ENCODE data around the gene TLR6.

DNA sequence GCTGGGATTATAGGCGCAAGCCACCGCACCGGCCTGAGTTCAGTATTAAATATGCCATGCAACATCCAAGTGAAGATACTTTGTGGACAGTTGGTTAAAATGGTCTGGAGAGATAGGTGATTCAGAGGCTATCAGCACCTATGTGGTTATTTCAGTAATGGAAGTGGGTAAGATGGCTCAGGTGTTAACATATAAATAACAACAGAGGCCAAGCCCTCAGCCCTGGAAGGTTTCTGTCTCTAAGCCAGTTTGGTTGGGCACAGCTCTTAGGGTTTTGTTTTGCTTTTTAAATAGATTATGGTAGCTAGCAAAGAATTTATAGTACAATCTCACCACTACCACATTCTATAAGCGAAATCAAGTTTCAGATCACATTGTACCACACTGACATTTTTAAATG is 27.6 kb upstream of the TLR6 start:
- no peak for TF ChIP-seq CEBPB (IDR thresholded peaks at IDR 0.05; ENCODE audit: borderline replicate concordance in 1 of 2, low read depth in 2 of 2, low read length in 2 of 2)
- no peak for TF ChIP-seq CHD1 (IDR thresholded peaks at IDR 0.05; ENCODE audit: low read depth, low read length)
- TF ChIP-seq, protein P1, sequence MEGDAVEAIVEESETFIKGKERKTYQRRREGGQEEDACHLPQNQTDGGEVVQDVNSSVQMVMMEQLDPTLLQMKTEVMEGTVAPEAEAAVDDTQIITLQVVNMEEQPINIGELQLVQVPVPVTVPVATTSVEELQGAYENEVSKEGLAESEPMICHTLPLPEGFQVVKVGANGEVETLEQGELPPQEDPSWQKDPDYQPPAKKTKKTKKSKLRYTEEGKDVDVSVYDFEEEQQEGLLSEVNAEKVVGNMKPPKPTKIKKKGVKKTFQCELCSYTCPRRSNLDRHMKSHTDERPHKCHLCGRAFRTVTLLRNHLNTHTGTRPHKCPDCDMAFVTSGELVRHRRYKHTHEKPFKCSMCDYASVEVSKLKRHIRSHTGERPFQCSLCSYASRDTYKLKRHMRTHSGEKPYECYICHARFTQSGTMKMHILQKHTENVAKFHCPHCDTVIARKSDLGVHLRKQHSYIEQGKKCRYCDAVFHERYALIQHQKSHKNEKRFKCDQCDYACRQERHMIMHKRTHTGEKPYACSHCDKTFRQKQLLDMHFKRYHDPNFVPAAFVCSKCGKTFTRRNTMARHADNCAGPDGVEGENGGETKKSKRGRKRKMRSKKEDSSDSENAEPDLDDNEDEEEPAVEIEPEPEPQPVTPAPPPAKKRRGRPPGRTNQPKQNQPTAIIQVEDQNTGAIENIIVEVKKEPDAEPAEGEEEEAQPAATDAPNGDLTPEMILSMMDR (IDR thresholded peaks at IDR 0.05 in 2 of 3, conservative IDR thresholded peaks at IDR 0.05 in 1 of 3; ENCODE audit: control insufficient read depth in 2 of 3, extremely low read depth in 1 of 3, insufficient read depth in 1 of 3, low read depth in 3 of 3, low read length in 3 of 3), result no peak
- TF ChIP-seq, protein P2, sequence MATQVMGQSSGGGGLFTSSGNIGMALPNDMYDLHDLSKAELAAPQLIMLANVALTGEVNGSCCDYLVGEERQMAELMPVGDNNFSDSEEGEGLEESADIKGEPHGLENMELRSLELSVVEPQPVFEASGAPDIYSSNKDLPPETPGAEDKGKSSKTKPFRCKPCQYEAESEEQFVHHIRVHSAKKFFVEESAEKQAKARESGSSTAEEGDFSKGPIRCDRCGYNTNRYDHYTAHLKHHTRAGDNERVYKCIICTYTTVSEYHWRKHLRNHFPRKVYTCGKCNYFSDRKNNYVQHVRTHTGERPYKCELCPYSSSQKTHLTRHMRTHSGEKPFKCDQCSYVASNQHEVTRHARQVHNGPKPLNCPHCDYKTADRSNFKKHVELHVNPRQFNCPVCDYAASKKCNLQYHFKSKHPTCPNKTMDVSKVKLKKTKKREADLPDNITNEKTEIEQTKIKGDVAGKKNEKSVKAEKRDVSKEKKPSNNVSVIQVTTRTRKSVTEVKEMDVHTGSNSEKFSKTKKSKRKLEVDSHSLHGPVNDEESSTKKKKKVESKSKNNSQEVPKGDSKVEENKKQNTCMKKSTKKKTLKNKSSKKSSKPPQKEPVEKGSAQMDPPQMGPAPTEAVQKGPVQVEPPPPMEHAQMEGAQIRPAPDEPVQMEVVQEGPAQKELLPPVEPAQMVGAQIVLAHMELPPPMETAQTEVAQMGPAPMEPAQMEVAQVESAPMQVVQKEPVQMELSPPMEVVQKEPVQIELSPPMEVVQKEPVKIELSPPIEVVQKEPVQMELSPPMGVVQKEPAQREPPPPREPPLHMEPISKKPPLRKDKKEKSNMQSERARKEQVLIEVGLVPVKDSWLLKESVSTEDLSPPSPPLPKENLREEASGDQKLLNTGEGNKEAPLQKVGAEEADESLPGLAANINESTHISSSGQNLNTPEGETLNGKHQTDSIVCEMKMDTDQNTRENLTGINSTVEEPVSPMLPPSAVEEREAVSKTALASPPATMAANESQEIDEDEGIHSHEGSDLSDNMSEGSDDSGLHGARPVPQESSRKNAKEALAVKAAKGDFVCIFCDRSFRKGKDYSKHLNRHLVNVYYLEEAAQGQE (IDR thresholded peaks at IDR 0.05; ENCODE audit: low read depth, low read length), result no peak
- TF ChIP-seq SUZ12 (IDR thresholded peaks at IDR 0.05; ENCODE audit: unreplicated experiment), result no peak
- no peak for TF ChIP-seq SP1 (IDR thresholded peaks at IDR 0.05; ENCODE audit: low read depth, low read length)
- TF ChIP-seq ZNF274 (IDR thresholded peaks at IDR 0.05; ENCODE audit: insufficient read depth, insufficient read length), result no peak
- TF ChIP-seq ATF7 (IDR thresholded peaks at IDR 0.05; ENCODE audit: low read depth), result no peak
- no peak for TF ChIP-seq EZH2 (IDR thresholded peaks at IDR 0.05; ENCODE audit: borderline replicate concordance, control insufficient read depth, low read depth, low read length)
- TF ChIP-seq, protein P3, sequence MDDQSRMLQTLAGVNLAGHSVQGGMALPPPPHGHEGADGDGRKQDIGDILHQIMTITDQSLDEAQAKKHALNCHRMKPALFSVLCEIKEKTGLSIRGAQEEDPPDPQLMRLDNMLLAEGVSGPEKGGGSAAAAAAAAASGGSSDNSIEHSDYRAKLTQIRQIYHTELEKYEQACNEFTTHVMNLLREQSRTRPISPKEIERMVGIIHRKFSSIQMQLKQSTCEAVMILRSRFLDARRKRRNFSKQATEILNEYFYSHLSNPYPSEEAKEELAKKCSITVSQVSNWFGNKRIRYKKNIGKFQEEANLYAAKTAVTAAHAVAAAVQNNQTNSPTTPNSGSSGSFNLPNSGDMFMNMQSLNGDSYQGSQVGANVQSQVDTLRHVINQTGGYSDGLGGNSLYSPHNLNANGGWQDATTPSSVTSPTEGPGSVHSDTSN (IDR thresholded peaks at IDR 0.05; ENCODE audit: insufficient replicate concordance, low read depth, low read length), result no peak
- TF ChIP-seq EP300 (IDR thresholded peaks at IDR 0.05; ENCODE audit: borderline replicate concordance in 1 of 2, control insufficient read depth in 1 of 2, low read depth in 2 of 2, low read length in 2 of 2), result no peak
- TF ChIP-seq CHD4 (IDR thresholded peaks at IDR 0.05), result no peak
- TF ChIP-seq, protein P4, sequence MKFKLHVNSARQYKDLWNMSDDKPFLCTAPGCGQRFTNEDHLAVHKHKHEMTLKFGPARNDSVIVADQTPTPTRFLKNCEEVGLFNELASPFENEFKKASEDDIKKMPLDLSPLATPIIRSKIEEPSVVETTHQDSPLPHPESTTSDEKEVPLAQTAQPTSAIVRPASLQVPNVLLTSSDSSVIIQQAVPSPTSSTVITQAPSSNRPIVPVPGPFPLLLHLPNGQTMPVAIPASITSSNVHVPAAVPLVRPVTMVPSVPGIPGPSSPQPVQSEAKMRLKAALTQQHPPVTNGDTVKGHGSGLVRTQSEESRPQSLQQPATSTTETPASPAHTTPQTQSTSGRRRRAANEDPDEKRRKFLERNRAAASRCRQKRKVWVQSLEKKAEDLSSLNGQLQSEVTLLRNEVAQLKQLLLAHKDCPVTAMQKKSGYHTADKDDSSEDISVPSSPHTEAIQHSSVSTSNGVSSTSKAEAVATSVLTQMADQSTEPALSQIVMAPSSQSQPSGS (IDR thresholded peaks at IDR 0.05; ENCODE audit: low read length), result no peak
